GM12872 (cell line): Measurements from ENCODE around the gene KTN1.

Source experiments
- CTCF ChIP-seq: IDR thresholded peaks from 3 replicates; pipeline ENCODE4 v1.5.1; 2011; ENCODE audit warnings: low read depth, mild to moderate bottlenecking, low read length, moderate library complexity; ENCODE audit not compliant: insufficient read depth

Gene KTN1

GRCh38 chr14:55717621-55718020 is 137.6 kb downstream of the KTN1 start:
- TF ChIP-seq CTCF: no peak

- no peak for TF ChIP-seq CTCF
Observed at GRCh38 chr14:55718551-55718950, 138.5 kb downstream of the KTN1 start.

- TF ChIP-seq CTCF: no peak
Observed at GRCh38 chr14:55720796-55721195, 140.8 kb downstream of the KTN1 start.

GRCh38 chr14:55721353-55721752 is 141.3 kb downstream of the KTN1 start:
- no peak for TF ChIP-seq CTCF

GRCh38 chr14:55722054-55722453 is 142.0 kb downstream of the KTN1 start:
- TF ChIP-seq CTCF: no peak

- no peak for TF ChIP-seq CTCF
Observed at GRCh38 chr14:55724736-55725135, 144.7 kb downstream of the KTN1 start.

- no peak for TF ChIP-seq CTCF
Observed at GRCh38 chr14:55730592-55731310, 150.7 kb downstream of the KTN1 start.

GRCh38 chr14:55731311-55731872 is 151.4 kb downstream of the KTN1 start:
- no peak for TF ChIP-seq CTCF
